ENCODE measurements around the gene FCHO2. TPM values are rescaled to one million over a fixed set of nuclear protein-coding genes. Genes with fewer than 3 reads are reported as not detected.

Gene FCHO2
- total RNA-seq, 2 donors from 2014 or later: 46.6 to 47.5 TPM

DNA sequence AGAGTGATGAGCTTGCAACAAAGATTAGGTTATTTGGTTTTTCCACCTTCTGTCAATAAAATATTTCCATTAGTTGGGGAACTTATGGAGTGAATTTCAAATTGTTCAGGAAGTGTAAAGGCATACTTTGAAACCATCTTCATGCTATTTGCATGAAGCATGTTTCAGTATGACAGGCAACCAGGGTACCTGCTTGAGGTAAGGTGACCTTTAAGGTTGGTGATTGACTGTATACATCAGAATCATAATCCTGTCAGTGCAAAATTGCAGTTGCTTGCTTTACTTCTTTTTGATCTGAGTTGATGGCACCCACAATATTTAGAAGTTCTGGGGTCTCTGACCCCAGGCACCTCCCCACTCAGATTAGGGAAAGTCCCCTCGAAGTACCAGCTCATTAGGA is 138.6 kb downstream of the FCHO2 start:
- DNase-seq (no peak), ATAC-seq (no peak)
- intact Hi-C loops (cut with DNase I, micrococcal nuclease): no loop called here

DNA sequence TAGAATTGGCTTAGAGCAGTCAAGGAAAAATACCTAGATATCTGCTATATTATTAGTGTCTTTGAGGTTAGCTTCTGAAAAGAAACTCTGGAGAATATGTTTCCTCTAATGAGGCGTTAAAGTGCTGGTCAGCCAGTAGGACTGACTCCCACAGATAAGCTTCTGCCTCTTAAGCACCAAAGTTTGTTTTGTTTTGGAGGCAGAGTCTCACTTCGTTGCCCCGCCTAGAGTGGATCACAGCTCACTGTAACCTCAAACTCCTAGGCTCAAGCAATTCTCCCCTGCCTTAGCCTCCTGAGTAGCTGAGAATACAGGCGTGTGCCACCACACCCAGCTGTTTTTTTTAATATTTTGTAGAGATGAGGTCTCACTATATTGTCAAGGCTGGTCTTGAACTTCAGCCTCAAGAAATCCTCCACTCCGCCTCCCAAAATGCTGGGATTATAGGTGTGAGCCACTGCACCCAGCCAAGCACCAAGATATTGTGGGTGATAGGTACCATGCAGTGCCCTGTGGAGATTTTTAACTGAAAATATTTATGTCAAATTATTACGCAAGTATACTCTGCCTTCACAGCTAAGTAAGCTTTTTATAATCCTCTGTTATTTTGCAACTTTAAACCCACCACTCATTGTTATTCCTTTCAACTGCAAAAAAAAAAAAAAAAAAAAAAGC is 139.9 kb downstream of the FCHO2 start:
- DNase-seq (no peak), ATAC-seq (peak; percentile 19)
- intact Hi-C loops (cut with DNase I, micrococcal nuclease): no loop called here

DNA sequence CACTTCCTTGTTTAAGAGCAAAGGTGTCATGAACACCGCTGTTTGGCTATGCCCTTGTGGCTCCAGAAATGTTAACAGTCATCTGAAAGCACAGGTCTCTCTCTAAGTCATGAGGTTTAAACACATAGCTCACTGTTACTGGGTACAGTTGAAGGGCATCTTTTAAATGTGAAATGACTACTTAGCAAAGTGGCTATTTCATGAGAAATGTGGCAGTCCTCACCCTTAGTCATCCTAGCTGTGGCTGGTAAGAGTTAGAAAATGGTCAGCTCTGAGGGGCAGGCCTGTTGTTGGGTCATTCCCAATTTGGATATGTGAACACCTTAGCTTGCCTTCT is 140.4 kb downstream of the FCHO2 start:
- DNase-seq (no peak), ATAC-seq (peak; percentile 28)
- intact Hi-C loops (cut with DNase I, micrococcal nuclease): no loop called here

DNA sequence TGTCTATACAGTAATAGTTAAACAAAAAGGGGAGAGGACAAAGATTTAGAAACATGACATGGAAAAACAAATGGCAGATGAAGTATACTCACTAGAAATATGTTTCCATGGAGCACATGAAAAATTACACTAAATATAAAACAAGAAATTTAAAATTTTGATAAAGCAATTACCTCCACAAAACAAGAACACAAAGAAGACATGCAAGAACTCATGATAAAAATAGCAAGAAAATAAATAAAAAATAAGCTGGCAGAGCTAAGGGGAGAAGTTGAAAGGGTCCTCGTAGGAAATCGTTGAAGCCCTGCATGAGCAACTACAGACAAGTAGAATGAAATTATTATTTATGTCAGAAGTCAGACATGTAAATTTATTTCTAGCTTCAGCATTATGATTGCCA is 141.9 kb downstream of the FCHO2 start:
- no peak for ATAC-seq
- intact Hi-C loops (cut with DNase I, micrococcal nuclease): no loop called here

DNA sequence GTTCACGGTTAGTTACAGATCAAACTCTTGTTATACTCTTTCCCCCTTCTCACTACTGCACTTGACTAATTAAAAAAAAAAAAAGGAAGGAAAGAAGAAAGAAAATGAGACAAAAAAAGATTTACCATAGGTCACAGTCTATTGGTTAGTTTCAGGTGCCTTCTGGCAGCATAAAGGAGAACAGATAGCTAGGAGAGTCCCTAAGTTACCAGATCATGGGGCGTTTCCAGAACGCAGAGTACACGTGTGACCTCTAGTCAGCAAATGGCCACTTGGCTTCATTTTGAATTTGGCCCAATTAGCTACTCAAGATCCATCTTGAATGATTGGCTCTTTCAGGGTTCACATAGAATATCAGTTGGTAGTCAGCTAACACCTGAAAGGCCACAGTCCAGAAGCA is 144.3 kb downstream of the FCHO2 start:
- DNase-seq (no peak), ATAC-seq (no peak)
- intact Hi-C loops (cut with DNase I, micrococcal nuclease): no loop called here

More for the DNA sequence above, 141.9 kb downstream of the FCHO2 start:
- DNase-seq: no peak

DNA sequence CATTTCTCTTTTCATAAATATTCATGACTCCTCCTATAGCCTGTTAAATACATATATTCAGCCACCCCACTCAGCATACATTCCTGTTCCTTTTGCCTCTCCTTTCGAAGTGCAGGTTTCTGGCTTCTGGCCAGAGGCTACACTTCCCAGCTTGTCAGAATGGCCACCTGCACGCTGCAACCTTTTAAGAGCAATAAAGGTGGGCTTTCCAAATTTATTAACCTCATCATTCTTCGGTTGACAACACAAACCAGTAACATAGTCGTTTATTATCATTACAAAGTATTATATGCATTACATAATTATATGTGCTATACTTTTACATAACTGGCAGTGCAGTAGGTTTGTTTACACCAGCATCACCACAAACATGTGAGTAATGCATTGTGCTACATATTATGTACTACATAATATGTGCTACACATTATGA is 148.0 kb downstream of the FCHO2 start:
- no peak for DNase-seq
- intact Hi-C loops (cut with DNase I, micrococcal nuclease): no loop called here
- ATAC-seq: peak; percentile 64

DNA sequence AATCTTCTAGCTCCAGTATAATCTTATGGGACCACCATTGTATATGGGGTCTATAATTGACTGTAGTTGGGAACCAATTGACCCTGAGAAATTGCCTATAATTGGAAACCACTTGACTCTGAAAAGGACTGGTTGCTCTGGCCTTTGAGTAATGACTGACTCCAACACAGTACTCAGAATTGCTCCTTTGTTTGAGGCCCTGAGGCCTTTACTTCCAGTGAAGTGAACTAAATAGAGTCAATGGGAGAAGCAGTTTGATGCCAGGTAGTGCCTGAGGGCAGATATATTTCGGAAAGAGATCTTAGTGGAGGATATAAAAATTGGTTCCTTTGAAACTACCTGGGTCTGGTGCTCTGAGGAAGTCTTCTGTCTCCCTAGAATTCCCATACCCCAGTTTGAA is 148.5 kb downstream of the FCHO2 start:
- no peak for ATAC-seq
- intact Hi-C loops (cut with DNase I, micrococcal nuclease): no loop called here
- no peak for DNase-seq

DNA sequence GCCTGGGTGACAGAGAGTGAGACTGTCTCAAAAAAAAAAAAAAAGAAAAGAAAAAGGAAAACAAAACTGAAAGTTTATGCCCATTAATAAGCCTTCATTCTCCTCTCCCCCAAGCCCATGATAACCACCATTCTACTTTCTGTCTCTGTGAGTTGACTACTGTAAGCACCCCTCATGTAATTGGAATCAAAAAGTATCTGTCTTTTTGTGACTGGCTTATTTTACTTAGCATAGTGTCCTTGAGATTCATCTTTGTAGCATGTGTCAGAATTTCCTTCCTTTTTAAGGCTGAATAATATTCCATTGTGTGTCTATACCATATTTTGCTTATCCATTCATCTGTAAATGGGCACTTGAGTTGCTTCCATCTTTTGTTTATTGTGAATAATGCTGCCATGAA is 150.5 kb downstream of the FCHO2 start:
- intact Hi-C loops (cut with DNase I, micrococcal nuclease): no loop called here
- DNase-seq (no peak), ATAC-seq (no peak)

DNA sequence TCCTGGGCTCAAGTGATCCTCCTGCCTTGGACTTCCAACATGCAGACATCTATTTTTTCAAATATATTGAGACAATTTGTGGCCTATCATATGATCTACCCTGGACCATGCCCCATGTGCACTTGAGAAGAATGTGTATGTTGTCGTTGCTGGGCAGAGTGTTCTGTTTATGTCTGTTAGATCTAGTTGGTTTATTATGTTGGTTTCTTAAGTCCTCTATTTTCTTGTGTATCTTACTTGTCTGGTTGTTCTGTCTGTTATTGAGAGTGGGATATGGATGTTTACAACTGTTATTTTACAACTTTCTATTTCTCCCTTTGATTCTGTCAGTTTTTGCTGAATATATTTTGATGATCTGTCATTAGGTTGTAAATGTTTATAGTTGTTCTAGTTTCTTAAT is 154.3 kb downstream of the FCHO2 start:
- intact Hi-C loops (cut with DNase I, micrococcal nuclease): no loop called here
- no peak for ATAC-seq
- DNase-seq: no peak

DNA sequence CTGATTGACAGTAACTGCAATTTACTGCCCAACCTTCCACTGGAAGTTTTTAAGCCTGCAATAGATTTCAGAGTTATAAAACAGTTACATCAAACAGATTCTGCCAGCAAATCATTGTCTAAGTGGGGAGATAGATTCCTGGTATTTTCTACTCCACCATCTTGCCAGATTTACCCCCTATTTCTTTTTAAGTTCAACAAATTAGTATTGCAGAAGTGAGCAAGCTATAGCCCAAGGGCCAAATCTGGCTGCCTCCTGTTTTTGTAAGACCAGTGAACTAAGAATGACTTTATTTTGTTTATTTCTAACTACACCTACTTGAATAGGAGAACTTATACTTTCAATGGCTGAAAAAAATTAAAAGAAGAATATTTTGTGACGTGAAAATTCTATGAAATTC is 155.7 kb downstream of the FCHO2 start:
- ATAC-seq: no peak
- no peak for DNase-seq
- intact Hi-C loops (cut with DNase I, micrococcal nuclease): no loop called here

DNA sequence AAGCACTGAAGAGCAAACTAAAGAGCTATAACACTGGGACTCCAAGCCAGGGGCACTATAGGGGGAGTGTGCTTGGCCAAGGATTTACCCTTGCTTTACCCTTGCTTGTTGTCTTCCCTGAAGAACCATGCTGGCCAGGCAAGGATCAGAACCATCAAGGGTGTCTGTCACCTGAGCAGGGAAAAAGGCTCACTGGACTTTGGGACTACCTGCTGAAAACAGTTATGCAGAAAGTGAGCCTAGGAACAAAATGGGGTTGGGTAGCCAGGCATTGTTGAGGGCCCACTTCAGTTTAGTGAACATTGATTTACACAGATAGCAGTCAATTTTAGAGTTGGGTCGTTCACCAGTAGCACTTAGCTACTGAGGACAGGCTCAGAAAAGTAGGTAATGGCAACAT is 156.5 kb downstream of the FCHO2 start:
- intact Hi-C loops (cut with DNase I, micrococcal nuclease): no loop called here
- DNase-seq: no peak
- no peak for ATAC-seq

DNA sequence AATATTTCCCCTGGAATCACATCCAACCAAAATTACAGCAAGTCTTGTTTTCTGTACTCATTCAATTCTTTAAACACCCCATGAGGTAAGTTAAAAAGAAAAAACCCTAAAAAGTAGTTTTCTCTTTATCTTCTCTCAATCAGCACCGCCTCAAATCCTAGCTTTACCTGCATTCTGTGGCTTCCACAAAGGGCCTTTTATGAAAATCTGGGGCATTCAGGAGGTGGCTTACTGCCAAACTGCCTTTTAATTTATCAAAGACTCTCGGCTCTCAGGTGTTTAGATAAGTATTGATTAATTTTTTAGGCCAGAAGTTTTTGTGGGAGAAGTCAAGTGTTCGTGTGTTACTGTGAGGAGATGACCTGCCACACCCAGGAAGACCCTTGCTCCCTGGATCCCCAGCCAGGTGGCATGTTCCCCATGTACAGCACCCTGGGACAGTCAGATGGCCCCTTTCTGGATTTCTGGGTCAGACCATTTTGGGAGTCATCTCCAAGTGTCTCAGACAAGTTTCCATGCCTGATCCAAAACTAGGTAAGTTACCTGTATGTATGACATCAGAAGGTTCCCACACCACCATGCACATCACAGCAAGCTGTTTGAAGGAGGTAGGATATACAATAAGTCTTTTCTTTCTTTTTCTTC is 158.3 kb downstream of the FCHO2 start:
- no peak for ATAC-seq
- DNase-seq: no peak
- intact Hi-C loops (cut with DNase I, micrococcal nuclease): no loop called here

DNA sequence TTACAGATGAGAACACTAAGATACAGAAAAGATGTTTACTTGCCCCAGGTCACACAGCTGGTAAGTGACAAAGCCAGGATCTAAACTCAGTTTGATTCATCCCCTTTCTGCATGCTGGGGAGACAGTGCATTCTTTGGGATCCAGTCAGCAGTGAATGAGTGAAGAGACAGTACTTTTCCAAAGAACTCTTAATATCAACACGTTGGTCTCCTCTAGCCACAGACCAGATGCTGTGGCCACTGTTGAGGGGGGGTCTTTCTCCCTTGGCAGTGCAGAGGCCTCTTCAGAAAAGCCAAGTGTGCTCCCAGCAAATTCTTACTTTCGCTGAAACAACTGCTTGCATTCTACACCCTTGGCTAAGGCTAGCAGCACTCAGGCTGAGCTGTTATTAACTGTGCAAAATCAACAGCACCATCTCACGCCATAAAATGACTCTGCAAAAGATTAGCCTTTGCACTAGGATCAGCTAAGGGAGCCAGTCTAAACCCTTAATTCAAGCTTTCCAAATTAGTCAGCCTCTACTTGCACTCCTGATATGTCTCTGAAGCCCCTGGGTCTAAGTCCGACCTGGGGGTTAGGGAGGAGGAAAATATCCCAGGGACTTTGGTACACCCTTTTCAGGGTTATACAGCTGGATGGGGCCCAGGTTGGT is 159.7 kb downstream of the FCHO2 start:
- intact Hi-C loops (cut with DNase I, micrococcal nuclease): no loop called here
- peak; percentile 11 for ATAC-seq
- DNase-seq: no peak

DNA sequence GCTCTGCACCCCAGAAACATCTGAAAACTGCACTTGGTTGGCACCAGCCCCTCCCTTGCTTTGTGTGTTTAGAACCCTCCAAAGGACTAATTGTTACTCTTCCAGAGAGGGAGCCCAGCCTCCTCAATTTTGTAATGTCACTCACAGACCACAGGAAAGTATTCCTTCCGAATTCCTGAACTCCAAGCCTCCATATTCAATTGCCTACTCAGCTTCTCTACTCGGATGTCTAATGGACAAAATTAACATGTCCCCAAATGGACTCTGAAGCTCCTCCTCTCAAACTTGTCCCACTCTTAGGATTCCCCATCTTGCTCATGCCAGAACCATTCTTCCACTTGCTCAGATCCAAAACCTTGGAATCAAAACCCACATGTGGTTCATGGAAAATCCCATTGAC is 160.7 kb downstream of the FCHO2 start:
- intact Hi-C loops (cut with DNase I, micrococcal nuclease): no loop called here
- no peak for DNase-seq
- no peak for ATAC-seq

DNA sequence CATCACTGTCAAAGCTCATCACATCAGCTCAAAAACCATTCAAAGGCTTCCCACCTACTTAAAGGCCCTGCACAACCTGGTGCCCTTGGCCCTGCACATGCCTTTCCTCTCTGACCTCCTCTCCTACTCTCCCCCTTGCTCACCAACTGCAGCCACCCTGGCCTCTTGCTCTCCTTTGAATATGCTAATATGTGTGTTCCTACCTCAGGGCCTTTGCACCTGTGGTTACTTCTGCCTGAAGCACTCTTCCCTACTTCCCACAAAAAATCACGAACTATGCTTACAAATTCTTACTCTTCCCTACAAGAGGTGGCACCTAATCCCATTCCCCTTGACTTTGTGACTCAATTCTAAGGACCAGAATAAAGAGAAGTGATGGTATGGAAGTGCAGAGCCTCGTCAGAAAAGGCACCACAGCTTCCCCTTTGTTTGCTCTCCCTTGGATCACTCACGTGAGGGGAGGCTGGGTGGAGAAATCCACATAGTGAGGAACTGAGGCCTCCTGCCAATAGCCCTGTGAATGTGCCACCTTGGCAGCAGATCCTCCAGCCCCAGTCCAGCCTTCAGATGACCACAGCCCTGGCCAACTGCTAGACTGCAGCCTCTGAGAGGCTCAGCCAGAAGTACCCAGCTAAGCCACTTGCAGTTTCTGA is 161.4 kb downstream of the FCHO2 start:
- DNase-seq: no peak
- intact Hi-C loops (cut with DNase I, micrococcal nuclease): no loop called here
- ATAC-seq: no peak

DNA sequence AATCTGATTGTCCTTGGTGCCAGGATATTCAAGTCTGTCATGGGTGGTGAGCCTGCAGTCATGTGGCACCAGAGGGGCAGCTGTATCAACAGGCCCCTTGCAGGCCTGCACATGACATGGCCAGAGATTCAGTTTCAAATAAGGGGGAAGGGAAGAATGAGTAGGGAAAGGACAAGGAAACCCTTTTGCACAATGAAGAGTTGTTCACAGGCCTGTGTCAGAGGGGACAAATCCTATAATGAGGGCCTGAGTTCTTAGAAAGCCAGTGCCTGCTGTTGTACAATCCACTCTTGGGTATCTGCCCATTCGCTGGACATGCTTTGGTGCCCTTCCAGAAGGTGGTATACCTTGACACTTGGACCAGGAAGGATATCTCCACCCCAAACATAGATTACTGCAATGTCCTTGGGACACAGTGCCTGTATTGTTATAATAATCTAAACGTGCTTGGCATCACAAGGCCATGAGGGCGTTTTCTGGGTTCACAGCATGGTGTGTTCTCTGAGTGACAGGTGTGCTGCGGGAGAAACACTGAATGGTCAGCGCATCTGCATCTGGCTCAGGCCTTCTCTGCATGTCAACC is 162.6 kb downstream of the FCHO2 start:
- ATAC-seq (peak; percentile 70), DNase-seq (peak; percentile 59 to 80)
- intact Hi-C loops (cut with DNase I, micrococcal nuclease): no loop called here

DNA sequence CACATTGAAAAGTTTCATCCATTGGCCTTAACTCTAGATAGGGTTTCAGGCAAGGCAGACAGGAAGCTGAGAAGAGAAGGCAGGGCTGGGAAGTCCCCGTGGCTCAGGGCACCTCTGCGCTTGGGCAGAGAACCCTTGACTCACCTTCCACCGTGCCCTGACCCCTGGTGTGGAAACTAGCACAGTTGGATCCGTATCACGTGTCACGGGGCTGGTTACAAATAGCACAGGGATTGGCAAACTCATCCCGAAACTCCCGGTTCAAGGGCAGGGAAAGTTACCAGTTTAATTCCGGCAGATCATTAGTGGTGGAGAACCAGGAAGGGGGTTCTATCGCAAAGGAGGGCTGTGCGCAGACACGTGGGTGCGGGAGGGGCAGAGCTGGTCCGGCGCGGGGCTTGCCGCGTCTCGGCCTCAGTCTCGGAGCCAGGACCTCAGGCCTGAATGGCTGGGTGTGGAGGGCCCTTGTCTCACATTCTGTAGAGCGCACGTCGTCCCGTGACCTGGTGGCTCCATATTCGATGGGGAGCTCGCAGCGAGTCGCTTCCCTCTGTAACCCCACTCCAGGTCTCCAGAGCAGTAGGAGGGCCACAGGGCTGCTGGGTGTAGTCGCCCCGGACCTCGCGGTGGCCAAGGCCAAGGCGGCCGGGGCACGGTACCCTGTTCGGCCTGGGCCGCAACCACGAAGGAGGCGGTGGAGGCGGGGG is 163.8 kb downstream of the FCHO2 start:
- intact Hi-C loops (cut with DNase I, micrococcal nuclease): no loop called here
- DNase-seq (peak; percentile 71 to 86), ATAC-seq (peak; percentile 57)

DNA sequence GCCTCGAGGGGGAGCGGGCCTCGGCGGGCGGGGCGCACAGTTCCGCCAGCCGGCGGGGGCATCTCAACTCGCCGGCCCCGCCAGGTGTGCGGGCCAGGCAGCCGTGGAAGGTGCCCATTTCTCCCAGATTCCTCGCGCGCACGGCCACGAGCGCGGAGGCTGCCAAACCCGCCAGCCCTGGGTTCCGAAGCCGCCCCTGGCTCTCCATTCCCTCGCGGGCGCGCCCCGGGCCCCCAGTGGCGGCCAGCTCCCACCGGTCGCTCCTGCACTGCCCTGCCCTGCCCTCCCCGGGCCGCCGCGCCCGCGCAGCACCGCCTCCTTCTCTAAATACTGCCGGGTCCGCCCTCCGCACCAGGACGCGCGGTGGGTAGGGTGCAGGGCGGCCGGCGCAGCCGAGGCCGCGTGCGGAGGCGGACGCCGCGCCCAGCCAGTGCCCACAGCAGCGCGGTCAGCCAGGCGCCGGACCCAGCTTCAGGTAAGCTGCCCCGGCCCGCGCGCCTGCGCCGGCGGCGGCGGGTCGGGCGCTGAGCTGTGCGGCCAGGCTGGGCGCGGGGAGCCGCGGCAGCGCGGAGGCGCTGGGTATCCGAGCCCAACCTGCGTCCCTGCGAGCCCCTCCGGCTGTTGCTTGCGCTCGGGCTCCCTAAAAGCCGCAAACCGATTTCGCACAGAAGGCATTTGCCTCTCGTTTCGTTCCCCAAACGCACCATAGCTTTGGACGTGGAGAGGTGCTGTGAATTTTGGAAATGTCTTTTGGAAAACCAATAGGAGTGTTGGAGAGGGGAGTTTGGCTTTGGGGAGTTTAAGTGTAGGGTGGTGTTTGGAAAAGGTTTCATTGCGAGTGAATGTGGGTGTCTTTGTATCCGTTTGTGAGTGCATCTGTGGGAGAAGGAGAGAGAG is 164.6 kb downstream of the FCHO2 start, which contains the start of gene TMEM171:
Gene TMEM171 (plus strand): TSS at position 354 of the 897 bp plus-strand sequence. CDS start 2,799 bp downstream, outside the sequence.
- intact Hi-C loops (cut with DNase I, micrococcal nuclease): no loop called here
- DNase-seq (peak; percentile 80 to 85), ATAC-seq (peak; percentile 66)

Data from left colon (tissue), 2 donors.